Measurements from ENCODE around the gene CHRNA7.

DNA sequence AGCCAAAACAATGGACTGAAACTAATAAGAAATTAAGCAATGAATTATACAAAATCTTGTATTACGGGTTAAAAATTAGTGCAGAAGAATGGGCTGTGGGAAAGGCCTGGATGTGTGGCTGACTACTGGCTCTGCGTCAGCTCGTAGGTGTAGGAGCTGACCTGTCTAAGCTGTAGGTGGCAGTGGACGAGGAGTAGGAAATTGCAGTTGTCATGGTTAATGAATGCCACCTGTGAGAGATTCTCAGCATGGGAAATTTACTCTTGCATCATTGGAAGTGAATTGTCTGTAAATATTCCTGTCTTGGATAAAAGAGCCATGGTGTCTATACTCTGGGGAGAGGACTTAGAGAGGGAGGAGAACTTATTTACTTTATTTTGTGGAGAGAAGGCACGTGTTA, 23.4 kb downstream of the CHRNA7 start:
- TF ChIP-seq, protein P1, sequence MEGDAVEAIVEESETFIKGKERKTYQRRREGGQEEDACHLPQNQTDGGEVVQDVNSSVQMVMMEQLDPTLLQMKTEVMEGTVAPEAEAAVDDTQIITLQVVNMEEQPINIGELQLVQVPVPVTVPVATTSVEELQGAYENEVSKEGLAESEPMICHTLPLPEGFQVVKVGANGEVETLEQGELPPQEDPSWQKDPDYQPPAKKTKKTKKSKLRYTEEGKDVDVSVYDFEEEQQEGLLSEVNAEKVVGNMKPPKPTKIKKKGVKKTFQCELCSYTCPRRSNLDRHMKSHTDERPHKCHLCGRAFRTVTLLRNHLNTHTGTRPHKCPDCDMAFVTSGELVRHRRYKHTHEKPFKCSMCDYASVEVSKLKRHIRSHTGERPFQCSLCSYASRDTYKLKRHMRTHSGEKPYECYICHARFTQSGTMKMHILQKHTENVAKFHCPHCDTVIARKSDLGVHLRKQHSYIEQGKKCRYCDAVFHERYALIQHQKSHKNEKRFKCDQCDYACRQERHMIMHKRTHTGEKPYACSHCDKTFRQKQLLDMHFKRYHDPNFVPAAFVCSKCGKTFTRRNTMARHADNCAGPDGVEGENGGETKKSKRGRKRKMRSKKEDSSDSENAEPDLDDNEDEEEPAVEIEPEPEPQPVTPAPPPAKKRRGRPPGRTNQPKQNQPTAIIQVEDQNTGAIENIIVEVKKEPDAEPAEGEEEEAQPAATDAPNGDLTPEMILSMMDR (conservative IDR thresholded peaks at IDR 0.05 in 1 of 2, IDR thresholded peaks at IDR 0.05 in 1 of 2; ENCODE audit: extremely low read depth in 1 of 2, insufficient read depth in 1 of 2, low read depth in 1 of 2, low read length in 2 of 2) = no peak
- TF ChIP-seq EZH2 (IDR thresholded peaks at IDR 0.05; ENCODE audit: borderline replicate concordance, low read length) = no peak
